HG03565 (cell line): ENCODE results near the gene HPD.
"Not testable (repeated sequence)": the region's sequence is repeated elsewhere in the genome, so short reads cannot be mapped to it uniquely, and the experiment has no call there.

ENCODE experiments used
- ATAC-seq: cut with Tn5 transposase; IDR thresholded peaks from one replicate; pipeline ENCODE4 v1.9.1; 2021; ENCODE audit warnings: mild to moderate bottlenecking, moderate library complexity; ENCODE audit not compliant: unreplicated experiment

HPD gene

DNA sequence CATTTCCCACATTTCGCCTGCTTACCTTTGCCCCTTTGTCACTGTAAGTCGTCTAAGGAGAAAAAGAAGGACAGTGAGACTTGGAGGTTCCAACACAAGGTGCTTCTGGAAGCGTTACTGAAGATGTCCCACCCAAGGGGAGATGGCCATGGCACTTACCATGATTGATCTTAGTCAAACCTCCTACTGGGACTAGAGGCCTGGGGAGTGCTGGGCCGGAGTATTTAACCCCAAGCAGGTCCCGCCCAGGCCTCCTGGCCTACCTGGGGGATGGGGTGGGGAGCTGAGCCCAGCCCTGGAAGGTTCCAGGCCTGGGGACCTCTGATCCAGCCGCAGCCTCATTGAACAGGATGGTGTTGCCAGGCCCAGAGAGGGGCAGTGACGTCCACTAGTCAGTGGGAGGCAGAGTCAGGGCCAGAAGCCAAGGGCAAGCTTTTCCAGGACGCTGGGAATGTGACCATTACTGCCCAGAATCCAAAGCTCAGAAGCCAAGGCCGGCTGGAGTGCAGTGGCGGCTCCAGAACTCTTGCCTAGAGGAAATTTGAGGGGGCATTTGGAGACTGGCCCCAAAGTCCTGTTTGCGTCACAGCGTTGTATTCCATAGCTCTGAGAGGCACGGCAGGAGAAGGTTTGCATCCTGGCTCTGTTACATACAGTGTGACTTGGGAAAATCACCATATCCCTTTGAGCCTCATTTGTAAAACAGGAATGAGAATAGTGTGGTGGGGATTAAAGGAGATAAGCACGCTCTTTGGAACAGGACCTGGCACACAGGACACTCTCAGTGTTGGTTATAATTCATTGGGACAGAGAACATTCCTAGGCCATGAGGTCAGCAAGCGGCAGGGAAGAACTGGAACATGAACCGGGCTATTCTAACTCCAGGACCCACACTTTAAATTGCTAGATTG, at the start of gene HPD:
HPD (minus strand) TSS at position 198 of the 911 bp plus-strand sequence; CDS start at position 162, 36 bp downstream.
- ATAC-seq, result no peak

DNA sequence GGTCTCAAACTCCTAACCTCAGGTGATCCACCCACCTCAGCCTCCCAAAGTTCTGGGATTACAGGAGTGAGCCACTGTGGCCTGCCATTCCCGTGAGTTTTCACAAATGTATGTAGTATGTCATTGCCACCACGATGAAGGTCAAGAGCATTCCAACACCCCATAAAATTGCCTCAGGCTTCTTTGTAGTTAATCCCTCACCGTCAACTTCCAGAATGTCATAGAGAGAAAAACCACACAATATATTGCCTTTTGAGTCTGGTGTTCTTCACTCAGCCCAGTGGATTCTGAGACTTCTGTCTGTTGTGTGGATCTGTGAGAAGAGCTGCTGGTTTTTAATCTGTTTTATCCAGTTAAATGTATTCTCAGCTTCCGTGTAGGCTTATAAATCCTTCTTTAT, 47.1 kb upstream of the HPD start:
- ATAC-seq, result no peak

DNA sequence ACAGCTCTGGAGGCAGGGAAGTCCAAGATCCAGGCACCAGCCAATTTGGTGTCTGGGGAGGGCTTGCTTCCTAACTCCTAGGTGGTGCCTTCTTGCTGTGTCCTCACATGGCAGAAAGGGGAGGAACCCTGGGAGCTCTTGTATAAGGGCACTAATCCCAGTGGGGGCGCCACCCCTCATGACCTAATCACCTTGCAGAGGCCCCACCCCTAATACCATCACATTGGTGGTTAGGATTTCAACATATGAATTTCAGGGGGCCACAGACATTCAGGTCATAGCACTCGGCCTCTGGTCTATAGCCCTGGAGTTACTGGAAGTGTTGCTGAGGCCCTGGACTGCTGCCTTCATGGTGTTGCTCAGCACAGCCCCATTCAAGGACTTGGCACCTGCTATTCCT, 44.5 kb upstream of the HPD start:
- ATAC-seq, result no peak

DNA sequence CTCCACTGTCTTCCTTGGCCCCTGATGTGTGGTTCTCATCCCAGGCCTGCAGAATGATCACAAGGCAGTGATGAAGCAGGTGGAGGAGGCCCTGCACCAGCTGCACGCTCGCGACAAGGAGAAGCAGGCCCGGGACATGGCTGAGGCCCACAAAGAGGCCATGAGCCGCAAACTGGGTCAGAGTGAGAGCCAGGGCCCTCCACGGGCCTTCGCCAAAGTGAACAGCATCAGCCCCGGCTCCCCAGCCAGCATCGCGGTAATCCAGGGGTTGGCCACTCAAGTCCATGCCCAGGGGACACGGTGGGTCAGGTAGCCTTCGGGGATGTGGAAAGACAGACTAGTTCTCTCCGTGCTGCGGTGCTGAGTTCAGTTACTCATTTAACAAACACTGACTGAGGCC, 40.9 kb upstream of the HPD start:
- ATAC-seq, result no peak

DNA sequence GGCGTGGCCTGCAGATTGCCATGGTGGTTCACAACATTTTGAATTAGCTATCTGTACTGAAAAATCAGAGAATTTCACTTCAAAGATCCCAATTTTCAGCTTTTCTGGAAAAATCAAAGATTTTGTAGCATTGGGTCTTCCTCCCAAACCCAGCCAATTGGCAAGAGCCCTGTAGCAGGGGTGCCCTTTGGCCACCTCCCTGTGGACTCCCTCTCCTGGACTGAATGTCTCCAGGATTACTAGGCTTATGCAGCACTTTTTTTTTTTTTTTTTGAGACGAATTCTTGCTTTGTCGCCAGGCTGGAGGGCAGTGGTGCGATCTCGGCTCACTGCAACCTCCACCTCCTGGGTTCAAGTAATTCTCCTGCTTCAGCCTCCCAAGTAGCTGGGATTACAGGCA, 39.6 kb upstream of the HPD start:
- ATAC-seq, result no peak

DNA sequence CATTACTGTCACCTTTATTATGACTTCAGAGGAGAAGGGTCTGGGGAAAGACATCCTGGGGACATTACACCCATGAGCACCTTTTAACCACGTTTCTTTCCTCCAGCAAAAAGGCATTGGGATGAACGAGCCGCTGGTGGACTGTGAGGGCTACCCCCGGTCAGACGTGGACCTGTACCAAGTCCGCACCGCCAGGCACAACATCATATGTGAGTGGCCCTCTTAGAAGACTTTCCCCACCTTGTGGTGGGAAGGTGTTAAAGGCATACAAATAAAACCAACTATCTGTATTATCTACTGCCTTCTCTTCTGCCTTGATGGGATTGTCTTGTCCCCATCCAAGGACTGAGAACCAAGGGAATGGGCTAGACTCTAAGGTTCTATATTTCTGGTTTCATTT, 36.0 kb upstream of the HPD start:
- ATAC-seq, result no peak

DNA sequence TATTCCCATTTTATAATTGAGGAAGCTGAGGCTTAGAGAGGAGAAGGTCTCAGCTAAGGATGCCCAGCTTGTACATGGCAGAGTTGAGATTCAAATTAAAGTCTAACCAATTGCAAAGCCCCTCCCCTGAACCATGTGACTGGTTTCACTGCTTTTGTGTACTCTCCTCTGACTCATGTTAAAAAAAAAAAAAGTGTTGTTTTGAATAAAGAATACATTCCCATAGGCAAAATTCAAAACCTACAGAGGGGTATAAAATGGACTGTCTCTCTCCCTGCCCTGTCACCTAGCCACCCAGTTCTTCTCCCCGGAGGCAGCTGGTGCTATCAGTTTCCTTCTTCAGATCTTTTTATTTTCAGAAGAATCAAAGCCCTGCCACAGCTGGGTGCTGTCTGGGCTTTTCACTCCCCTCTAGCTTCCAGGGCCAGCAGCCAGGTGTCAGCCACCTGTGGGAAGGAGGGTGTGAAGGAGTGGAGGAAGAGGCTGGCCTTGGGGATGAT, 35.4 kb upstream of the HPD start:
- ATAC-seq, result no peak

DNA sequence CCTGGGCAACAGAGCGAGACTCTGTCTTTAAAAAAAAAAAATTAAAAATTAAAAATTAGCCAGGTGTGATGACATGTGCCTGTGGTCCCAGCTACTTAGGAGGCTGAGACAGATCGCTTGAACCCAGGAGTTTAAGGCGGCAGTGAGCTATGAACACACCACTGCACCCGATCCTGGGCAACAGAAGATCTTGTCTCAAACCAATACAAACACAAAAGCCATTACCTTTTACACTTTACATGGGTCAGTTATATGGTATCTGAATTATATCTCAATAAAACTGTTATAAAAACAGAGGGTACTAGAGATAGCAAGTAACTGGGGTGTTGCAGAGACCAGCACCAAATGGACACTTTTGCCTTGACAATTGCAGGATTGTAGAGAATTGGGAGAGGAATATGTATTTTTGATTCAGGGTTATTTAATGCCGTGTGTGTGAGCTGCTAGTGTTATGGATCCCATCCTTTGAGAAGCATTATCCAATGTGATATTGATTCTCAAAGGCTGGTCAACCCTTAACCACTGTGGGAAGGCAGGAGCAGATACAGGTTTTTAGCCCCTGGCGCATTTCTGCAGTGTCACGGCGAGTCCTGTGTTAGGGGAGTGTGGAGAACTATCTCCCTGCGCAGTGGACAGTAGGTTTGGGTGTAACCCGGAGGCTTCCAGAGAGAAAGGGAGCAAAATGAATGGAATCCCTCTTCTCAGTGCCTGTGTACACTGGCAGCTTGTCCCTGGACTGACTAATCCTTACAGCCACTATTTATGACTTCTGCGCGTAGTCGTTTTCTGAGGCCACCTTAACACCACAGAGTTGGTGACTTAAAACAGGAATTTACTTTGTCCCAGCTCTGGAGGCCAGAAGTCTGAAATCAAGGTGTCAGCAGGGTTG, 34.3 kb upstream of the HPD start:
- ATAC-seq, result no peak

DNA sequence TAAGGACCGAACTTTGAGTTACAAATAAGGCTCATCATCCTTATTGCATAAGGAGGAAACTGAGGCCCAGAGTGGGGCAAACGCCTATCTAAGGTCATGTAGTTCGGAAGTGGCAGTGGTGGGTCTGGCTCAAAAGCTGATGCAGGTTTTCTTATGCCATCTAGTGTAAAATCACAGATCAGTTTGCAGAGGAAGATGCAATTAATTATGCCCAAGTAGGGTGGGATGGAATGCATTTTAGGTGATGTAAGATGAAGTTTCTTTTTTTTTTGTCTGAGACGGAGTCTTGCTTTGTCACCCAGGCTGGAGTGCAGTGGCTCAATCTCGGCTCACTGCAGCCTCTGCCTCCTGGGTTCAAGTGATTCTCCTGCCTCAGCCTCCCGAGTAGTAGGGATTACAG, 31.0 kb upstream of the HPD start:
- not testable (repeated sequence) for ATAC-seq

DNA sequence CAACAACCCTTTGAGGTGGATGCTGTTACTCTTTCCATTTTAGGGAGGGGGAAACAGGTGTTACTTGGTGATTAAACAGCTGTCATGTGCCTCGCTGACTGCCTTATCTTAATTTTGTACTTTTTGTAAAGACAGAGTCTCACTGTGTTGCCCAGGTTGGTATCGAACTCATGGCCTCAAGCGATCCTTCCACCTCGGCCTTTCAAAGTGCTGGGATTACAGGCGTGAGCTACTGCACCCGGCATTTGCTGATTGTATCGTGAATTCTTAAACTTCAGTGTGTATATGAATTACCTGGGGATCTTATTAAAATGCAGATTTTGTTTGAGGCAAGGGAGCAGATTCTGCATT, 30.6 kb upstream of the HPD start:
- ATAC-seq, result no peak

DNA sequence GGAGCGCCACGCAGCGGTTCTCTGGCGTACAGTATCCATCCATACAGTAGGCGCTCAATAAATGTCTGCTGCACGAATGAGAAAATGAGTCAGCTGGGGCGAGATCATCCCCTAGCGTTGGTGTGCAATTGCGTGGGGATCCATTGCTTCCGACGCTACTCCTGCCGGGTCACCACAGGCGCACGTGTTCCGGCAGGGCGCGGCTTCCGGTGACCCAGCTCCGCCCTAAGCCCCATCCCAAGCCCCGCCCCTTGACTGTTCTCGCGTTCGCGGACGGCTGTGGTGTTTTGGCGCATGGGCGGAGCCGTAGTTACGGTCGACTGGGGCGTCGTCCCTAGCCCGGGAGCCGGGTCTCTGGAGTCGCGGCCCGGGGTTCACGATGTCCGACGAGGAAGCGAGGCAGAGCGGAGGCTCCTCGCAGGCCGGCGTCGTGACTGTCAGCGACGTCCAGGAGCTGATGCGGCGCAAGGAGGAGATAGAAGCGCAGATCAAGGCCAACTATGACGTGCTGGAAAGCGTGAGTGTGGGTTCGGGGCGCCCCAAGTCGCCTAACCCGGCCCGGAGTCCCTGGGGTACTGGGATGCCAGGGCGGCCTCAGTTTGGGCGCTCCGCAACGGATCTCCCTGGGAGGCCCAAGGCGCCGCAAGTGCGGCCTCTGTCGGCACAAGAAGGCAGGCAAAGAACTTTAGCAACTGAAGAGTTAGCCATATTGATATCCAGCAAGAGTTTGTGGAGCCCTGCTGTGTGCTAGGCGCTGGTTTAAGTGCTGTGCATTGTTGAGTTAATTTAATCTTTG, 30.0 kb upstream of the HPD start, which contains the start of gene PSMD9:
PSMD9 (plus strand) TSS at position 313 of the 796 bp plus-strand sequence; CDS start at position 380, 67 bp downstream.
- peak; percentile 76 for ATAC-seq

DNA sequence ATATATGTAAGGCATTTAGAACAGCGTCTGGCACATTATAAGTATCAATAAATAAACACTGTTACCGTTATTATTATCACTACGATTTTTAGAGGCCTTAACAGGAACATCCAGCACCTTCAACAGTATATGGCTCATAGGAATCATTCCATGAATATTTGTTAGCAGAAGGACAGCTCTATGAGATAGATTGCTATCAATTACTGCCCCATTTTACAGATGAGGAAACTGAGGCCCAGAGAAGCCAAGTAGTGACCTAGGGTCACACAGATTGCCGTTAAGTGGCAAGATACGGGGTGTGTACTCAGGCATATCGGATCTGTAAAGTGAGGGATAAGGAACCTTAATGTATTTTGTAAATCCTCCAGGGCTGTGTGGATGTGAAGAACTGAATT, 29.4 kb upstream of the HPD start:
- ATAC-seq, result no peak

DNA sequence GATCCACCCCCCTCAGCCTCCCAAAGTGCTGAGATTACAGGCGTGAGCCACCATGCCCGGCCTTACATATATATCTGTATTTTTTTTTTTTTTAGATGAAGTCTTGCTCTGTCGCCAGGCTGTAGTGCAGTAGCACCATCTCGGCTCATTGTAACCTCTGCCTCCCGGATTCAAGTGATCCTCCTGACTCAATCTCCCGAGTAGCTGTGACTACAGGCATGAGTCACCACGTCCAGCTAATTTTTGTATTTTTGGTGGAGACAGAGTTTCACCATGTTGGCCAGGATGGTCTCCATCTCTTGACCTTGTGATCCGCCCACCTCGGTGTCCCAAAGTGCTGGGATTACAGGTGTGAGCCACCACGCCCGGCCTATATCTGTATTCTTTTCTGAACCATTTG, 26.5 kb upstream of the HPD start:
- not testable (repeated sequence) for ATAC-seq

DNA sequence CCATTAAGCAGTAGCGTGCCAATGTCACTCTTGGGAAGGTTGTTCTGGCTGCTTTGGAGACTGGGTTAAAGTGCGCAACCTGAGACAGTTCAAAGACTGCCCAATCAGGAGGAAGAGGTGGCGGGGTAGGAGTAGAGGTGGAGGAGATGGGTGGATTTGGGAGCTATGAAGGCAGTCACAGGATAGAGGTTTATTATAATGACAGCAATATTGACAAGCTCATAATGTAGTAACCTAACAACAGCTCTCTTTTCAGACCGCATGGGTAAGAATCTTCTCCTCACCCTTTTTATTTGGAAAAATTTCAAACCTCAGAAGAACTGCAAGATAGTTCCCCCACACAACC, 24.6 kb upstream of the HPD start:
- ATAC-seq, result no peak

DNA sequence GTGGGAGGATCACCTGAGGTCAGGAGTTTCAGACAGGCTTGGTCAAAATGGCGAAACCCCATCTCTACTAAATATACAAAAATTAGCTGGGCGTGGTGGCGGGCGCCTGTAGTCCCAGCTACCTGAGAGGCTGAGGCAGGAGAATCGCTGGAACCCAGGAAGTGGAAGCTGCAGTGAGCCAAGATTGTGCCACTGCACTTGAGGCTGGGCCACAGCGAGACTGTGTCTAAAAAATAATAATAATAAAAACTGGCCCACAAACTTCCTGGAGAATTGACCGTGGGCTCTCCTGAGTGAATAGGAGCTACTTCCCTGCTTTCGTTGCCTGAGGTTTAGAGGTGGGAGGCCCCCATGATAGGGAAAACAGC, 17.4 kb upstream of the HPD start:
- not testable (repeated sequence) for ATAC-seq

DNA sequence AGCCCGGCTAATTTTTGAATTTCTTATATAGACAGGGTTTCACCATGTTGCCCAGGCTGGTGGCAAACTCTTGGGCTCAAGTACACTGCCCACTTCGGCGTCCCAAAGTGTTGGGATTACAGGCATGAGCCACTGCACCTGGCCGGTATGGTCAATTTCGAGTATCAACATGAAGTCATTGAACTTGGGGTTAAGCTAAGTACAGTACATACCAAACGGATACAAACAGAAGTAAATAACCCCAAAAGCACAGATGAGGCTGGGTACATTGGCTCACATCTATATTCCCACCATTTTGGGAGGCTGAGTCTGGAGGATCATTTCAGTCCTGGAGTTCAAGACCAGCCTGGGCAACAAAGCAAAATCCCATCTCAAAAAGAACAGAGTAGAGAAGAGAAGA, 16.9 kb upstream of the HPD start:
- ATAC-seq, result no peak

DNA sequence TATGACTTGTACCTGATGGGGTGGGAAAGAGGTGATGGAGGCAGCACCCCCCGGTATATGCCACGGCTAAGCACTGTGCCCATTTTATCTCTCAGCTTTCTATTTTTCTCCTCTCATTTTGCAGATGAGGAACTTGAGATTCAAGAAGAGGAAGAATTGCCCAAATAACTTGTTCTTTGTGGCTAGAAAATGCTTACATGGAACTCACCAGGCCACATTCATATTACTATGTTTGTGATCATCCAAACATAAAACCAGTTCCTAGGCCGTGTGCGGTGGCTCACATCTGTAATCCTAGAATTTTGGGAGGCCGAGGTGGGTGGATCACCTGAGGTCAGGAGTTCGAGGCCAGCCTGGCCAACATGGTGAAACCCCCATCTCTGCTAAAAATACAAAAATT, 15.4 kb upstream of the HPD start:
- ATAC-seq, result no peak

DNA sequence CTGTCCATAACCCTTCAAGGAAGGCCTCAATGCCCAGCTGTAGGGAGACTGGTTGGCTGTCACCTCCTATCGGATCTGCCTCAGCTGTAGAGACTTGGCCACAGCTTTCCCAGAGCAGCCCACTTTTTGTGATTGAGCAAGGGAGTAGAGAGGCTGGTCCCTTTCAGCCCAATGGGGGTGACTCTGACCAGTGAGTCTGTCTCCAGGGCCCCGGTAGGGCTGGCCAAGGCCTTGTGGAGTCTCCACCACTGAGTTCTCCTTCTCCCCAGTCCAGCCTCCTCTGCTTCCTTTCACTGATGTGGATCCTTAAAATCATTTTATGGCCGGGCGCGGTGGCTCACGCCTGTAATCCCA, 14.5 kb upstream of the HPD start:
- no peak for ATAC-seq

DNA sequence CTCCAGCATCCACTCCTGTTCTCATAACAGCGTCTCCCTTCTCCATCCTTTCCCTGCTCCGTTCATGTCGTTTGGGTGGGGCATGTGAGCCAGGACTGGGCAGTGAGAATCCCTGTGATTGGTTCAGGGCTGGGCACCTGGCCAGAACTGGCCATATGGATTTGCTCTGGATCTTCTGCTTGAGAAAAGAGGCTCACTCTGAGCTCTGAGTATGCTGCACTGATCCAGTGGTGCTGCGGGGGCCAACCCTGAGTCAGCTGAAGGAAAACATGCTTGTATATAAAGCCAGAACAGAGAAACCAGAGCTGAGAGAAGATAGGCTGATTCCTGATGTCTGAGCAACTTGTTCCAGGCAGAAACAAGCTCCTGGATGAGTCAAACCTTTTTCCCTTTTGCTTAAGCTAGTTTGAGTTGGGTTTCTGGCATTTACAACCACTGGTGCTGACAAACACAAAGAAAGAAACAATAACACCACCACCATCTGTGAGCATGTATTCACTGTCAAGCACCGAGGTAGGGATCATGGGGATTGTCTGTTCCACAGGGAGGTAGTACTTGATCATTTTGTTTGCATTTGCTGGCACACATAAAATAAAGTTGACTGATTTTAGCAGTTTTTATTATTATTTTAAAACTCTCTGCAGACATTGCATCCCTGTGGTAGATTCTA, 14.0 kb upstream of the HPD start:
- no peak for ATAC-seq

DNA sequence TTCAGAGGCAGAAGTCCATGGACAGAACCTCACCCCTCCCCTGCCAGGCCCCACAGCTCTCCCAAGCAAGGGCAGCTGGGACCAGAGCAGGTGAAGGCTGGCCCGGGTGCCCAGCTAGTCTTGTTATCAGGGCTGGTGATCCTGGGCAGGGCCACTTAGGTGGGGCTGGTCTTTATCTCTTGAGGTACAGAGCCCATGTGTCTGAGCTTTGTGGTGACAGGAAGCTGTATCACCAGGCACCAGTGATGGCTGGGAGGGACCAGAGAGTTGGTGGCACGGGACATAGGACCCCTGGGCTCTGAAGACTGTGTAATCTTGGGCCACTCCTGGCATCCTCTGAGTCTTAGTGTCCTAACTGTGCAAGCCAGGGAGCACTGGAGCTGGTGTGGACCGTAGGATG, 12.8 kb upstream of the HPD start:
- no peak for ATAC-seq

DNA sequence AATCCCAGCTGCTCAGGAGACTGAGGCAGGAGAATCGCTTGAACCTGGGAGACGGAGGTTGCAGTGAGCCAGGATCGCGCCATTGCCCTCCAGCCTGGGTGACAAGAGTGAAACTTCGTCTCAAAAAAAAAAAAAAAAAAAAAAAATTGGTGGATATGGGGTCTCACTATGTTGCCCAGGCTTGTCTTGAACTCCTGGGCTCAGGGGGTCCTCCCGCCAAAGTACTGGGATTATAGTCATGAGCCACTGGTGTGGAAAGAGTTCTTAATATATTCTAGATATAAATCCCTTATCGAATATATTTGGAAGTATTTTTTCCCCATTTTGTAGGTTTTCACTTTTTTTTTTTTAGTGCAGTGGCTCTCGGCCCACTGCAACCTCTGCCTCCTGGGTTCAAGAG, 10.6 kb upstream of the HPD start:
- ATAC-seq, result not testable (repeated sequence)
